ENCODE data around the gene MAP2K6. TPM values are rescaled to one million over a fixed set of nuclear protein-coding genes. Genes with fewer than 3 reads are reported as not detected.

Gene MAP2K6
- total and polyA plus RNA-seq, 4 donors: 2.2 to 14.4 (median 7.6) TPM

GRCh38 chr17:69581061-69581961 lies 166.8 kb downstream of the MAP2K6 start:
- peaks cover 0 to 5% (median 0%) of the 10 kb centered on the region in 5 donors for H3K4me1 ChIP-seq (ENCODE audit: control insufficient read depth in 5 of 5, insufficient read depth in 5 of 5, low read length in 5 of 5)
- no peak overlapping the region for H3K27ac ChIP-seq (ENCODE audit: low read depth in 1 of 2, low read length in 1 of 2)
- H3K36me3 ChIP-seq (ENCODE audit: control insufficient read depth in 4 of 4, insufficient read depth in 4 of 4, low read length in 4 of 4): no peaks in the 10 kb centered on the region
- no peak overlapping the region for H3K9ac ChIP-seq (ENCODE audit: insufficient read depth in 1 of 2, low read length in 2 of 2)
- peak; percentile 19 for ATAC-seq (ENCODE audit: insufficient read depth, low FRiP score)
- peaks cover 0 to 3% (median 0%) of the 10 kb centered on the region in 4 donors for H3K9me3 ChIP-seq (ENCODE audit: control insufficient read depth in 4 of 4, insufficient read depth in 3 of 4, low read length in 3 of 4)
- 23 to 40% methylated on average over 18 of the region's 18 CpGs for WGBS, 2 donors
- H3K27me3 ChIP-seq (ENCODE audit: control insufficient read depth in 3 of 3, insufficient read depth in 3 of 3, low read length in 2 of 3): no peaks in the 10 kb centered on the region
- H3K4me3 ChIP-seq: no peak overlapping the region
- TF ChIP-seq, protein P1, sequence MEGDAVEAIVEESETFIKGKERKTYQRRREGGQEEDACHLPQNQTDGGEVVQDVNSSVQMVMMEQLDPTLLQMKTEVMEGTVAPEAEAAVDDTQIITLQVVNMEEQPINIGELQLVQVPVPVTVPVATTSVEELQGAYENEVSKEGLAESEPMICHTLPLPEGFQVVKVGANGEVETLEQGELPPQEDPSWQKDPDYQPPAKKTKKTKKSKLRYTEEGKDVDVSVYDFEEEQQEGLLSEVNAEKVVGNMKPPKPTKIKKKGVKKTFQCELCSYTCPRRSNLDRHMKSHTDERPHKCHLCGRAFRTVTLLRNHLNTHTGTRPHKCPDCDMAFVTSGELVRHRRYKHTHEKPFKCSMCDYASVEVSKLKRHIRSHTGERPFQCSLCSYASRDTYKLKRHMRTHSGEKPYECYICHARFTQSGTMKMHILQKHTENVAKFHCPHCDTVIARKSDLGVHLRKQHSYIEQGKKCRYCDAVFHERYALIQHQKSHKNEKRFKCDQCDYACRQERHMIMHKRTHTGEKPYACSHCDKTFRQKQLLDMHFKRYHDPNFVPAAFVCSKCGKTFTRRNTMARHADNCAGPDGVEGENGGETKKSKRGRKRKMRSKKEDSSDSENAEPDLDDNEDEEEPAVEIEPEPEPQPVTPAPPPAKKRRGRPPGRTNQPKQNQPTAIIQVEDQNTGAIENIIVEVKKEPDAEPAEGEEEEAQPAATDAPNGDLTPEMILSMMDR (IDR thresholded peaks at IDR 0.05; ENCODE audit: control extremely low read depth, extremely low read depth): no peak
- peak in 1 of 3 donors; percentile 30 for DNase-seq

- ATAC-seq (ENCODE audit: insufficient read depth, low FRiP score): no peak
- H3K4me3 ChIP-seq: no peak overlapping the region
- H3K36me3 ChIP-seq (ENCODE audit: control insufficient read depth in 4 of 4, insufficient read depth in 4 of 4, low read length in 4 of 4): no peaks in the 10 kb centered on the region
- WGBS, 2 donors: 63 to 70% methylated on average over 2 of the region's 2 CpGs
- H3K4me1 ChIP-seq (ENCODE audit: control insufficient read depth in 5 of 5, insufficient read depth in 5 of 5, low read length in 5 of 5): no peaks in the 10 kb centered on the region
- DNase-seq: no peak
- peaks cover 0 to 3% (median 0%) of the 10 kb centered on the region in 4 donors for H3K9me3 ChIP-seq (ENCODE audit: control insufficient read depth in 4 of 4, insufficient read depth in 3 of 4, low read length in 3 of 4)
- no peak overlapping the region for H3K9ac ChIP-seq (ENCODE audit: insufficient read depth in 1 of 2, low read length in 2 of 2)
- H3K27ac ChIP-seq (ENCODE audit: low read depth in 1 of 2, low read length in 1 of 2): no peak overlapping the region
- no peaks in the 10 kb centered on the region for H3K27me3 ChIP-seq (ENCODE audit: control insufficient read depth in 3 of 3, insufficient read depth in 3 of 3, low read length in 2 of 3)
- TF ChIP-seq, protein P1 (IDR thresholded peaks at IDR 0.05; ENCODE audit: control extremely low read depth, extremely low read depth): no peak
These were observed 173.8 kb downstream of the MAP2K6 start for GRCh38 chr17:69588316-69588715.

GRCh38 chr17:69588827-69589239 lies 174.3 kb downstream of the MAP2K6 start:
- H3K4me3 ChIP-seq: no peak overlapping the region
- no peaks in the 10 kb centered on the region for H3K4me1 ChIP-seq (ENCODE audit: control insufficient read depth in 5 of 5, insufficient read depth in 5 of 5, low read length in 5 of 5)
- H3K27me3 ChIP-seq (ENCODE audit: control insufficient read depth in 3 of 3, insufficient read depth in 3 of 3, low read length in 2 of 3): no peaks in the 10 kb centered on the region
- ATAC-seq (ENCODE audit: insufficient read depth, low FRiP score) (no peak), DNase-seq (peak in 2 of 3 donors; percentile 19 to 34)
- H3K27ac ChIP-seq (ENCODE audit: low read depth in 1 of 2, low read length in 1 of 2): no peak overlapping the region
- H3K36me3 ChIP-seq (ENCODE audit: control insufficient read depth in 4 of 4, insufficient read depth in 4 of 4, low read length in 4 of 4): no peaks in the 10 kb centered on the region
- no peak overlapping the region for H3K9ac ChIP-seq (ENCODE audit: insufficient read depth in 1 of 2, low read length in 2 of 2)
- TF ChIP-seq, protein P1 (IDR thresholded peaks at IDR 0.05; ENCODE audit: control extremely low read depth, extremely low read depth): no peak
- peaks cover 0 to 3% (median 0%) of the 10 kb centered on the region in 4 donors for H3K9me3 ChIP-seq (ENCODE audit: control insufficient read depth in 4 of 4, insufficient read depth in 3 of 4, low read length in 3 of 4)
- WGBS, 2 donors: 40 to 70% methylated on average over 5 of the region's 5 CpGs

Data from lung (tissue), 12 donors.